ENCODE data around the gene SCFD2. TPM values are rescaled to one million over a fixed set of nuclear protein-coding genes. Genes with fewer than 3 reads are reported as not detected.

The SCFD2 gene
- total RNA-seq, 2 experiments from 2014 or later, result 18.8 to 19.9 TPM

- no peaks in the 10 kb centered on the region for H3K9me3 Mint-ChIP-seq
- H3K27ac Mint-ChIP-seq, result no peak overlapping the region
- H3K36me3 Mint-ChIP-seq, result peaks cover 19% of the 10 kb centered on the region
- CTCF ChIA-PET, result no interaction called here
- intact Hi-C loops (cut with micrococcal nuclease), result no loop called here
- H3K27me3 Mint-ChIP-seq, result no peaks in the 10 kb centered on the region
- H3K4me3 Mint-ChIP-seq, result no peak overlapping the region
- H3K4me1 Mint-ChIP-seq (ENCODE audit: low read depth), result peaks cover 6% of the 10 kb centered on the region
- no peak for DNase-seq
- POLR2A ChIA-PET, result no interaction called here
These were observed 490.9 kb downstream of the SCFD2 start for GRCh38 chr4:52874948-52875347.

GRCh38 chr4:52873861-52874343, 492.0 kb downstream of the SCFD2 start:
- intact Hi-C loops (cut with micrococcal nuclease), result no loop called here
- ChIA-PET POLR2A (no interaction called here), CTCF (no interaction called here)
- Mint-ChIP-seq H3K4me3 (no peak overlapping the region), H3K36me3 (peaks cover 19% of the 10 kb centered on the region), H3K9me3 (no peaks in the 10 kb centered on the region), H3K4me1 (ENCODE audit: low read depth) (peaks cover 6% of the 10 kb centered on the region), H3K27me3 (no peaks in the 10 kb centered on the region), H3K27ac (no peak overlapping the region)
- DNase-seq, result no peak

GRCh38 chr4:52873191-52873590, 492.7 kb downstream of the SCFD2 start:
- Mint-ChIP-seq H3K27ac (no peak overlapping the region), H3K4me1 (ENCODE audit: low read depth) (peaks cover 6% of the 10 kb centered on the region), H3K4me3 (no peak overlapping the region), H3K27me3 (no peaks in the 10 kb centered on the region), H3K36me3 (peaks cover 19% of the 10 kb centered on the region), H3K9me3 (no peaks in the 10 kb centered on the region)
- no peak for DNase-seq
- intact Hi-C loops (cut with micrococcal nuclease), result no loop called here
- ChIA-PET POLR2A (no interaction called here), CTCF (no interaction called here)

- DNase-seq, result no peak
- intact Hi-C loops (cut with micrococcal nuclease), result no loop called here
- H3K27ac Mint-ChIP-seq, result no peak overlapping the region
- POLR2A ChIA-PET, result no interaction called here
- H3K4me1 Mint-ChIP-seq (ENCODE audit: low read depth), result no peaks in the 10 kb centered on the region
- no peaks in the 10 kb centered on the region for H3K9me3 Mint-ChIP-seq
- CTCF ChIA-PET, result no interaction called here
- peaks cover 19% of the 10 kb centered on the region for H3K36me3 Mint-ChIP-seq
- no peaks in the 10 kb centered on the region for H3K27me3 Mint-ChIP-seq
- no peak overlapping the region for H3K4me3 Mint-ChIP-seq
These were observed 495.6 kb downstream of the SCFD2 start for GRCh38 chr4:52870225-52870624.

- ChIA-PET POLR2A (no interaction called here), CTCF (interaction anchor here (0.6 kb wide), 1 partner anchor 72 kb away, joined by 3 read pairs; no protein-coding TSS in a partner anchor)
- H3K4me3 Mint-ChIP-seq, result no peak overlapping the region
- DNase-seq, result no peak
- H3K9me3 Mint-ChIP-seq, result no peaks in the 10 kb centered on the region
- no peak overlapping the region for H3K27ac Mint-ChIP-seq
- intact Hi-C loops (cut with micrococcal nuclease), result no loop called here
- no peaks in the 10 kb centered on the region for H3K4me1 Mint-ChIP-seq (ENCODE audit: low read depth)
- peaks cover 19% of the 10 kb centered on the region for H3K36me3 Mint-ChIP-seq
- H3K27me3 Mint-ChIP-seq, result no peaks in the 10 kb centered on the region
These were observed 496.2 kb downstream of the SCFD2 start for GRCh38 chr4:52869656-52870055.

- H3K27ac Mint-ChIP-seq, result no peak overlapping the region
- DNase-seq, result no peak
- no peak overlapping the region for H3K4me3 Mint-ChIP-seq
These were observed 496.7 kb downstream of the SCFD2 start for GRCh38 chr4:52869196-52869595.

GRCh38 chr4:52868133-52868532, 497.7 kb downstream of the SCFD2 start:
- Mint-ChIP-seq H3K27me3 (peaks cover 5% of the 10 kb centered on the region), H3K4me1 (ENCODE audit: low read depth) (no peaks in the 10 kb centered on the region), H3K9me3 (no peaks in the 10 kb centered on the region), H3K4me3 (no peak overlapping the region), H3K36me3 (peaks cover 14% of the 10 kb centered on the region), H3K27ac (no peak overlapping the region)
- CTCF ChIA-PET, result interaction anchor here (1.6 kb wide), 1 partner anchor 323 kb away, joined by 5 read pairs; no protein-coding TSS in a partner anchor
- intact Hi-C loops (cut with micrococcal nuclease), result no loop called here
- no peak for DNase-seq
- POLR2A ChIA-PET, result no interaction called here

More at GRCh38 chr4:52869196-52869595, 496.7 kb downstream of the SCFD2 start:
- ChIA-PET POLR2A (no interaction called here), CTCF (interaction anchor here (0.6 kb wide), 1 partner anchor 72 kb away, joined by 3 read pairs; no protein-coding TSS in a partner anchor)
- H3K9me3 Mint-ChIP-seq, result no peaks in the 10 kb centered on the region
- no peaks in the 10 kb centered on the region for H3K27me3 Mint-ChIP-seq
- peaks cover 19% of the 10 kb centered on the region for H3K36me3 Mint-ChIP-seq
- intact Hi-C loops (cut with micrococcal nuclease), result no loop called here
- no peaks in the 10 kb centered on the region for H3K4me1 Mint-ChIP-seq (ENCODE audit: low read depth)

GRCh38 chr4:52867163-52867562, 498.7 kb downstream of the SCFD2 start:
- ChIA-PET CTCF (interaction anchor here (0.9 to 1.6 kb wide), 2 partner anchors 45 to 322 kb away, joined by 3 to 5 read pairs; no protein-coding TSS in a partner anchor), POLR2A (interaction anchor here (0.9 kb wide), 1 partner anchor 145 kb away, joined by 3 read pairs; no protein-coding TSS in a partner anchor)
- Mint-ChIP-seq H3K9me3 (no peaks in the 10 kb centered on the region), H3K4me3 (no peak overlapping the region), H3K4me1 (ENCODE audit: low read depth) (no peaks in the 10 kb centered on the region), H3K36me3 (peaks cover 8% of the 10 kb centered on the region), H3K27ac (no peak overlapping the region), H3K27me3 (peaks cover 9% of the 10 kb centered on the region)
- no peak for DNase-seq
- intact Hi-C loops (cut with micrococcal nuclease), result no loop called here

- H3K27ac Mint-ChIP-seq, result no peak overlapping the region
- ChIA-PET POLR2A (interaction anchor here (0.9 kb wide), 1 partner anchor 145 kb away, joined by 3 read pairs; no protein-coding TSS in a partner anchor), CTCF (no interaction called here)
These were observed 499.1 kb downstream of the SCFD2 start for GRCh38 chr4:52866734-52867133.

GRCh38 chr4:52865300-52865699, 500.6 kb downstream of the SCFD2 start:
- no peak for DNase-seq
- Mint-ChIP-seq H3K4me1 (ENCODE audit: low read depth) (peaks cover 5% of the 10 kb centered on the region), H3K9me3 (no peaks in the 10 kb centered on the region), H3K27ac (no peak overlapping the region), H3K4me3 (no peak overlapping the region), H3K36me3 (no peaks in the 10 kb centered on the region), H3K27me3 (peaks cover 21% of the 10 kb centered on the region)
- ChIA-PET CTCF (interaction anchor here (1.8 kb wide), 1 partner anchor 319 kb away, joined by 6 read pairs; no protein-coding TSS in a partner anchor), POLR2A (no interaction called here)
- intact Hi-C loops (cut with micrococcal nuclease), result no loop called here

More at GRCh38 chr4:52866734-52867133, 499.1 kb downstream of the SCFD2 start:
- Mint-ChIP-seq H3K4me3 (no peak overlapping the region), H3K36me3 (peaks cover 8% of the 10 kb centered on the region), H3K4me1 (ENCODE audit: low read depth) (peaks cover under 1% of the 10 kb centered on the region), H3K27me3 (peaks cover 9% of the 10 kb centered on the region), H3K9me3 (no peaks in the 10 kb centered on the region)
- DNase-seq, result no peak
- intact Hi-C loops (cut with micrococcal nuclease), result no loop called here

- POLR2A ChIA-PET, result no interaction called here
These were observed 501.1 kb downstream of the SCFD2 start for GRCh38 chr4:52864793-52865192.

GRCh38 chr4:52863324-52863723, 502.5 kb downstream of the SCFD2 start:
- no peak for DNase-seq
- peaks cover 3% of the 10 kb centered on the region for H3K9me3 Mint-ChIP-seq
- H3K27me3 Mint-ChIP-seq, result peaks cover 27% of the 10 kb centered on the region
- H3K36me3 Mint-ChIP-seq, result no peaks in the 10 kb centered on the region
- H3K4me3 Mint-ChIP-seq, result no peak overlapping the region
- POLR2A ChIA-PET, result no interaction called here
- peaks cover 5% of the 10 kb centered on the region for H3K4me1 Mint-ChIP-seq (ENCODE audit: low read depth)
- CTCF ChIA-PET, result interaction anchor here (1.1 kb wide), 1 partner anchor 203 kb away, joined by 4 read pairs; no protein-coding TSS in a partner anchor
- no peak overlapping the region for H3K27ac Mint-ChIP-seq
- intact Hi-C loops (cut with micrococcal nuclease), result loop anchor here (5.0 kb wide), 2 partner anchors 41 to 151 kb away; no protein-coding TSS in a partner anchor

More at GRCh38 chr4:52864793-52865192, 501.1 kb downstream of the SCFD2 start:
- Mint-ChIP-seq H3K9me3 (no peaks in the 10 kb centered on the region), H3K4me3 (no peak overlapping the region), H3K27ac (no peak overlapping the region), H3K36me3 (no peaks in the 10 kb centered on the region), H3K4me1 (ENCODE audit: low read depth) (peaks cover 5% of the 10 kb centered on the region), H3K27me3 (peaks cover 25% of the 10 kb centered on the region)
- no peak for DNase-seq
- intact Hi-C loops (cut with micrococcal nuclease), result loop anchor here (5.0 kb wide), 2 partner anchors 42 to 152 kb away; no protein-coding TSS in a partner anchor
- CTCF ChIA-PET, result interaction anchor here (1.8 kb wide), 1 partner anchor 319 kb away, joined by 6 read pairs; no protein-coding TSS in a partner anchor
